Tongue (tissue), 2 donors: ENCODE measurements around the gene TTL. TPM values are rescaled to one million over a fixed set of nuclear protein-coding genes. Genes with fewer than 3 reads are reported as not detected.
A peak's percentile ranks its signal among the peaks of the same experiment; 100 is the strongest.
"Not testable (repeated sequence)": the region's sequence is repeated elsewhere in the genome, so short reads cannot be mapped to it uniquely, and the experiment has no call there.

Experiments used
- DNase-seq: peaks from one replicate; pipeline ENCODE4 v3.0.0-alpha.2; 2015
- total RNA-seq: library from RNA; depleted of rRNA; stranded (reverse); fragments of >200 nt; gene quantifications from one replicate; pipeline ENCODE4 v1.2.3, GENCODE V29; 2014

TTL gene
- total RNA-seq, 1 donor from 2014 or later, result 26.4 TPM

- DNase-seq, result no peak
These were observed 38.4 kb downstream of the TTL start for GRCh38 chr2:112520234-112520783.

- no peak for DNase-seq
These were observed 41.4 kb downstream of the TTL start for GRCh38 chr2:112523291-112523777.

- not testable (repeated sequence) for DNase-seq
These were observed 42.3 kb downstream of the TTL start for GRCh38 chr2:112524276-112524675.

- no peak for DNase-seq
These were observed 46.6 kb downstream of the TTL start for GRCh38 chr2:112528541-112528940.

GRCh38 chr2:112529757-112530156 lies 47.8 kb downstream of the TTL start:
- peak; percentile 9 for DNase-seq

DNA sequence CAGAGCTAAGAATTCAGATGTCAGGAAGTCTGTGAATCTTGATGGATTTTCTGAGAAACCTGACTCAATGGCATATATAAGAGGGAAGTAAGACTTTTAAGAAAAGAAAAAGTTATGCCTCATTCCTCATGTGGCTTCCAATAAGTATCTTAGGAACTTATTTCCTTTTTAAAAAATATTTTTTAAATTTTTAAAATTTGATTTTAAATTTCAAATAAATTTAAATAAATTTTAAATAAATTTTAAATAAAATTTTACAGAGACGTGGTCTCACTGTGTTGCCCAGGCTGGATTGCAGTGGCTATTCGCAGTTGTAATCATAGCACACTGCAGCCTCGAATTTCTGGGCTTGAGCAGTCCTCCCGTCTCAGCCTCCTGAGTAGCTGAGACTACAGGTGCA lies 48.8 kb downstream of the TTL start:
- DNase-seq, result no peak

- no peak for DNase-seq
These were observed 52.9 kb downstream of the TTL start for GRCh38 chr2:112534826-112535225.

DNA sequence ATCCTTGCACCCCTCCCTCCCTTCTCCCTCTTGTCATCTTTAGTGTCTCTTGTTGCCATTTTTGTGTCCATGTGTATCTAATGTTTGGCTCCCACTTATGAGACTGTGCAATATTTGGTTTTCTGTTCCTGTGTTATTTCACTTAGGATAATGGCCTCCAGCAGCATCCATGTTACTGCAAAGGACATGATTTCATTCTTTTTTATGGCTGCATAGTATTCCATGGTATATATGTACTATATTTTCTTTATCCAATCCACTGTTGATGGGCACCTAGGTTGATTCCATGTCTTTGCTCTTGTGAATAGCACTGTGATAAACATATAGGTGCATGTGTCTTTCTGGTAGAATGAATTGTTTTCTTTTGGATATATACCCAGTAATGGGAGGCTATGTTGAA lies 54.7 kb downstream of the TTL start:
- not testable (repeated sequence) for DNase-seq

DNA sequence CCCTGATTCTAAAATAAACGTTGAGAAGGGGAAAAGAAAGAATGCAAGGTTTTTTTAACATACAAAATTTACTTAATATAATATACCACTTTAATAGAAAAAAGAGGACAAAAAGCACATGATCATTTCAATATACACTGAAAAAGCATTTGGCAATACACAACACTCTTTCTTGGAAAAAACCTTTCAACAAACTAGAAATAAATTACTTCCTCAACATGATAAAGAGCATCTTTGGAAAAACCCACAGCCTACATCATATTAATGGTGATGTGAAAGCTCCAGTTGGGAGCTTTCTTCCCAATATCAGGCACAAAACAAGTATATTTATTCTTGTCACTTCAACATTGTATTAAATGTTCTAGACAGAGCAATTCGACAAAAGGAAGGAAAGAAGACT lies 57.4 kb downstream of the TTL start:
- DNase-seq, result no peak

DNA sequence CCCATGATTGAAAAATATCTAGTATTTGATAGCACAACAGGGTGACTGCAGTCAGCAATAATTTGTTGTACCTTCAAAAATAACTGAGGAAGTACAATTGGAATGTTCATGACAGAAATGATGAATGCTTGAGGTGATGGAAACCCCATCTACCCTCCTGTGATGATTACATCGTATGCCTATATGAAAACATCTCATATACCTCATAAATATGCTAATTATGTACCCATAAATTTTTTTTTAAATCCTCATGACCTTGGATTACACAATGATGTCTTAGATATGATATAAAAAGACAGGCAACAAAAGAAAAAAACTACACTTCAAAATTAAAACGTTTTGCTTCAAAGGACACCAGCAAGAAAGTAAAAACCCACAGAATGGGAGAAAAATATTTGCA lies 59.0 kb downstream of the TTL start:
- no peak for DNase-seq

DNA sequence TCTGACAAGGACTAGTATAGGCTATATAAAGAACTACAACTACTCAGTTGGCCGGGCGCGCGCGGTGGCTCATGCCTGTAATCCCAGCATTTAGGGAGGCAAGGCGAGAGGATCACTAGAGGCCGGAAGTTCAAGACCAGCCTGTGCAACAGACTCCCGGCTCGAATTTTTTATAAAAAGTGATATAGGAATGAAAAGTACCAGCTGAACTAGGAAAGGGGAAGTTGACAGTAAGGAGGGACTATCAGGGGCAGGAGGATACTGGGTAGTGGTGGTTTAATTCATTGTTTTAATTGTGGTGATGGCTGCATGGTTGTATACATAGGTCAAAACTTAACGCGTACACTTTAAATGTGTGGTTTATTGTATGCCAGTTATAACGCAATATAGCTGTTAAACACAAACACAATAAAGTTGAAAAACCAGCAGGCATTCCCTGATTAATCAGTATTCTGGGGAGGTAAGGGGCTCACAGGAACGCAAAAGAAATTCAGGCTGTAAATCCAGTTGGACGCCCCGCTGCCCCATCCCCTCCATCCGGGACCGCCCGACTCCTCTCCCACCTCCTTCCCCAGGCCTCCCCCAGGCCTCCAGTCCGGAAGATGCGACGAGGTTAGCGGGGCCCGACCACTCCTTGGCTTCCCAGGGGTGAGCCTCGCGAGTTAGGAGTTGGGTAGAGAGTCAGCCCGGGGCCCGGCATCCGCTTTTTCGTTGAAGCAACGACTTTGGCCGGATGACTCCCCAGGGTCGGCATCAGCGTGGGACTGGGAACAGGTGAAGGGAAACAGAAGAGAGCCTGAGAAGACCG lies 59.6 kb downstream of the TTL start:
- peak; percentile 86 for DNase-seq

- peak; percentile 92 for DNase-seq
These were observed 60.4 kb downstream of the TTL start, which contains the start of gene POLR1B for GRCh38 chr2:112542123-112542983. POLR1B (plus strand) TSS chr2:112542465; CDS start chr2:112542495, 30 bp downstream.

GRCh38 chr2:112542984-112543661 lies 61.2 kb downstream of the TTL start:
- DNase-seq, result no peak

DNA sequence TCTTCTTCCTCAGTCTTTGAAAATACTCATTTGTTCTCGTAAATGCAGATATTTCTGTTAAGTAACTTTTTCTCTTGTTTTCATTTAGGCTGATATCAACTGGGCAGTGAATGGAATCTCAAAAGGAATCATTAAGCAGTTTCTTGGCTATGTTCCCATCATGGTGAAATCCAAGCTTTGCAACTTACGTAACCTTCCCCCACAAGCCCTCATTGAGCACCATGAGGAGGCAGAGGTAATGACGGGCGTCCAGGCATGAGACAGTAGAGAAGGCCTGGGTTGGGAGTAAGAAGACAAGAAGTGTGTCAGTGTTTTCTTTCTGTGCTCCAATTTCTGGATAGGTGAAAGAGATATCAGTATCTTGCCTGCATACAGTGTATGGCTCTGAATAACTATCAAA lies 65.4 kb downstream of the TTL start:
- DNase-seq, result no peak

DNA sequence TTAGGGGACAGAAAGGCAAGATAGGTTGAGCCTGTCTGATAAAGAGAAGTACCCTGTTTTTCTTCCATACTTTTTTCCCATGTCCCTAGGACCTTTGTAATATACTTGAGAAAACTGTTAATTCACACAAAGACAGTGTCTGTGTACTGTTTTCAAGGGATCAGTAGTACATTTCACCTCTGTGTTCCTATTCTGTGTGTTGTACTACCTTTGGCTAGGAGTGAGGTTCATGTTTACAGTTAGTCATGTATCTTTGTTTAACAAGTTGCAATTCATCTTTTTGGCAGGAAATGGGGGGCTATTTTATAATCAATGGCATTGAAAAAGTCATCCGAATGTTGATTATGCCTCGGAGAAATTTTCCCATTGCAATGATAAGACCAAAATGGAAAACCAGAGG lies 67.0 kb downstream of the TTL start:
- DNase-seq, result no peak

DNA sequence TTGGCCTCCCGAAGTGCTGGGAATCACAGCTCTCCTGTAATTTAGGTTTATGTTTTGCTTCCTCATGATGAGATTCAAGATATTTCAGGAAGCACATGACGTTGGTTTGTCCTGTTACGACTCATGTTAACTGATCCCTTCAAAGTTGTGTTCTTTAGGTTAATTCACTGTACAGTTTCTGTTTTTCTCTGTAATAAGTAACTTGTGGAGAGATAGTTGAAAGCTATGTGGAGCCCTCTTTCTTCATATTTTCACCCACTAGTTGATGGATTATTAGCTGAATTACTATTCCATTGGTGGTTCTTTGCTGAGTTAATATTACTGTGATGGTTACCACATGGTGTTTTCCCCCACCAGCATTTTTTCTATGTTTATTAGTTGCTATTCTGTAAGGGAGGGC lies 84.1 kb downstream of the TTL start:
- no peak for DNase-seq

- DNase-seq, result not testable (repeated sequence)
These were observed 84.6 kb downstream of the TTL start for GRCh38 chr2:112566508-112566907.

DNA sequence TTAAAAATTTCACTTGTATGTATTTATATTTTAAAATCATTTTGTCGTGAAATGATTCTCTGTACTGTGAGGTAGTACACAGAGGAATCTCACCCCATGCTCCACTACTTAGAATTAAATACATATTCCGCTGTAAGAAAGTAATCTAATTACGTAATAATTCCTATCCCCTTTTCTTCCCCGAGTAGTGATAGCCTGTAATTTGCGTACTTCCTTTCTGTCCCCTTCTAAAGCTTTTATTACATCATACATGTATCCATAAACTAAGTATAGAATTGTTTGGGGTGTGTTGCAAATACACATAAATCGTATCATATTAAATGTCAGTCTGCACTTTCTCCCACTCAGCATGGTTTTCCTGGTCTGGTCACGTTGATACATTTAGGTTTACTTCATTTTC lies 90.0 kb downstream of the TTL start:
- DNase-seq, result no peak

DNA sequence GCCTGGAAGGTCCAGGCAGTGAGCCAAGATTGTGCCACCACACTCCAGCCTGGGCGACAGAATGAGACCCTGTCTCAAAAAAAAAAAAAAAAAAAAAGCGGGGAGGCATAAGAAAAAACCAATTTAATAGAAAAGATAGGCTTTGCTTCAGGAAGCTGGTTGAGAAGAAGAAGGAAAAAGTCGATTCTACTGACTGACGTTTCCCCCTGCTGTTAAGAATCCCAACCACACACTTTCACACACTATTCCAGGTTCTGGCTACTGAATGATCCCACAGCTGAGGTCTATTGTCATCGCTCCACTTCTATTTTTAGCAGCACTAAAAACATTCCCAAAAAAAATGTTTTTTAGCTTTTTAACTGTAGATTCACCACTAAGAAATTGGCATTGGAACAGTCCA lies 95.8 kb downstream of the TTL start:
- peak; percentile 20 for DNase-seq

DNA sequence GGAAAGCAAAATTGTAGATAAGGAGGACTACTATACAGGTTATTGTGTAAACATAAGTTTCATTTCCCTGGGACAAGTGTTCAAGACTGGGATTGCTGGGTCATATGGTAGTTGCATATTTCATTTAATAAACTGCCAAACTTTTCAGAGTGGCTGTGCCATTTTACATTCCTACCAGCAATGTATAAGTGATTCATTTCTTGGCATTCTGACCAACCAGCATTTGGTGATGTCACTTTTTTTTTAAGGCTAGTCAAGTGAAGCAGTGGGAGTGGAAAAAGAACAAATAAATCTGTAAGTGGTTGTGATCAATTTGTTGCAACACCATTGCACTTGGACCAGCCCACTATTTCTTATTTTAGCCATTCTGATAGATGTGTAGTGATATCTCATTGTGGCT lies 97.3 kb downstream of the TTL start:
- DNase-seq, result peak; percentile 41

- no peak for DNase-seq
These were observed 98.1 kb downstream of the TTL start for GRCh38 chr2:112580084-112580483.

DNA sequence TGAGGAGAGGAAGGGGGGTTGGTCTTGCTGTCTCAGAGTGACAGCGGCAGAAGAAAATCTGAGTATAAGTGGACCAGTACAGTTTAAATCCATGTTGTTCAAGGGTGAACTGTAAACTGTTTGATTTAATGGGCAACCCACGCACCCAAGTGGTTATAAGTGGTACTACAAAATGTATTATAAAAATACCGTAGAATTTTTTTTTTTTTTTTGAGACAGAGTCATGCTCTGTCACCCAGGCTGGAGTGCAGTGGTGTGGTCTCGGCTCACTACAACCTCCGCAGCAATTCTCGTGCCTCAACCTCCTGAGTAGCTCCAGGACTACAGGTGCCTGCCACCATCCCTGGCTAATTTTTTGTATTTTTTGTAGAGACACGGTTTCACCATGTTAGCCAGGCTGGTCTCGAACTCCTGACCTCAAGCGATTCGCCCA lies 100.4 kb downstream of the TTL start:
- DNase-seq, result peak; percentile 83
